Measurements from ENCODE around the gene MICALL1.

MICALL1 gene

DNA sequence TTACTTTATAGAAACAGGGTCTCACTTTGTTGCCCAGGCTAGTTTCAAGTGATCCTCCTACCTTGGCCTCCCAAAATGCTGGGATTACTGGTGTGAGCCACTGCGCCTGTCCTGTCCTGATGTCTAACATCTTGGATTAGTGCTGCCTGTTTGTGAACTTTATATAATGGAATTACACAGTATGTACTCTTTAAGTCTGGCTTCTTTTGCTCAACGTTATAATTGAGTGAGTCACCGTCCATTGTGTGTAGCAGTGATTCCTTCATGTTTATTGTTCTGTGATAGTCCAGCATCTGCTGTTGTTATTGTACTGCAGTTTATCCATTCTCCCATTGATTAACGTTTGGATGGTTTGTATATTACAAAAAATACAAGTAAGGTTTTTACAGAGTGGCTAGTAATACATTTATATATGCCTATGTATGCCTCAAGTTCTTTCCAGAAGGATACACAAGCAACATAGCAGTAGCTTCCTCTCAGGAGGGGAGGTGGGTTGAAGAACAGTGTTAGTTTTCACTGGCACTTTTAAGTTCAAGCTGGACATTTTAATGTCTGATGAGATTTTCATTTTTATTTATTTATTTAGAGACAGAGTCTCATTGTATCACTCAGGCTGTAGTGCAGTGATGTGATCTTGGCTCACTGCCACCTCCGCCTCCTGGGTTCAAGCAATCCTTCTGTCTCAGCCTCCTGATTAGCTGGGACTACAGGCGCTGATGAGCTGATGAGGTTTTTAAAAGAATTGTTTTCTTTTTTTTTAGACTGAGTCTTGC, 25.2 kb upstream of the MICALL1 start:
- TF ChIP-seq, protein P1, sequence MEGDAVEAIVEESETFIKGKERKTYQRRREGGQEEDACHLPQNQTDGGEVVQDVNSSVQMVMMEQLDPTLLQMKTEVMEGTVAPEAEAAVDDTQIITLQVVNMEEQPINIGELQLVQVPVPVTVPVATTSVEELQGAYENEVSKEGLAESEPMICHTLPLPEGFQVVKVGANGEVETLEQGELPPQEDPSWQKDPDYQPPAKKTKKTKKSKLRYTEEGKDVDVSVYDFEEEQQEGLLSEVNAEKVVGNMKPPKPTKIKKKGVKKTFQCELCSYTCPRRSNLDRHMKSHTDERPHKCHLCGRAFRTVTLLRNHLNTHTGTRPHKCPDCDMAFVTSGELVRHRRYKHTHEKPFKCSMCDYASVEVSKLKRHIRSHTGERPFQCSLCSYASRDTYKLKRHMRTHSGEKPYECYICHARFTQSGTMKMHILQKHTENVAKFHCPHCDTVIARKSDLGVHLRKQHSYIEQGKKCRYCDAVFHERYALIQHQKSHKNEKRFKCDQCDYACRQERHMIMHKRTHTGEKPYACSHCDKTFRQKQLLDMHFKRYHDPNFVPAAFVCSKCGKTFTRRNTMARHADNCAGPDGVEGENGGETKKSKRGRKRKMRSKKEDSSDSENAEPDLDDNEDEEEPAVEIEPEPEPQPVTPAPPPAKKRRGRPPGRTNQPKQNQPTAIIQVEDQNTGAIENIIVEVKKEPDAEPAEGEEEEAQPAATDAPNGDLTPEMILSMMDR (IDR thresholded peaks at IDR 0.05; ENCODE audit: low read depth, low read length, missing control alignments): no peak
- no peak overlapping the region for H3K4me3 ChIP-seq (ENCODE audit: low read depth, low read length)
- DNase-seq (ENCODE audit: low read depth): peak; percentile 50
- in situ Hi-C loops (cut with HindIII; ENCODE audit: low sequenced_read_pairs): no loop called here

DNA sequence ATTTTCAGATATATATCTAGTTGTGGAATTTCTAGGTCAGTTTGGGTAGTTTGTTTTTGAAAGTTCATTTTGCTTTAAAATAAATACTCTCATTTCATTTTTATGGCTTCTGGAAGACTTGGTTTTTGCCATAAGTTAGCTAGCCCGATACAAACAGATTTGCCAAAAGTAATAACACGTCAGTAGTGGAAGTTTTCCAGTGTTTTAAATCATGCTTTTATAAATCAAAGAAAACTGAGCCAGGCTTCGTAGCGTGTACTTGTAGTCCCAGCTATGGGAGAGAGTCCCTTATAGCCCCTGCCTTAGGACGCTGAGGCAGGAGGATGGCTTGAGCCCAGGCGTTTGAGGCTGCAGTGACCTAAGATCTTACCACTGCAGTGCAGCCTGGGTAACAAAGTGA, 21.7 kb upstream of the MICALL1 start:
- TF ChIP-seq, protein P1 (IDR thresholded peaks at IDR 0.05; ENCODE audit: low read depth, low read length, missing control alignments): no peak
- no peak for DNase-seq (ENCODE audit: low read depth)
- no peak overlapping the region for H3K4me3 ChIP-seq (ENCODE audit: low read depth, low read length)
- in situ Hi-C loops (cut with HindIII; ENCODE audit: low sequenced_read_pairs): no loop called here

DNA sequence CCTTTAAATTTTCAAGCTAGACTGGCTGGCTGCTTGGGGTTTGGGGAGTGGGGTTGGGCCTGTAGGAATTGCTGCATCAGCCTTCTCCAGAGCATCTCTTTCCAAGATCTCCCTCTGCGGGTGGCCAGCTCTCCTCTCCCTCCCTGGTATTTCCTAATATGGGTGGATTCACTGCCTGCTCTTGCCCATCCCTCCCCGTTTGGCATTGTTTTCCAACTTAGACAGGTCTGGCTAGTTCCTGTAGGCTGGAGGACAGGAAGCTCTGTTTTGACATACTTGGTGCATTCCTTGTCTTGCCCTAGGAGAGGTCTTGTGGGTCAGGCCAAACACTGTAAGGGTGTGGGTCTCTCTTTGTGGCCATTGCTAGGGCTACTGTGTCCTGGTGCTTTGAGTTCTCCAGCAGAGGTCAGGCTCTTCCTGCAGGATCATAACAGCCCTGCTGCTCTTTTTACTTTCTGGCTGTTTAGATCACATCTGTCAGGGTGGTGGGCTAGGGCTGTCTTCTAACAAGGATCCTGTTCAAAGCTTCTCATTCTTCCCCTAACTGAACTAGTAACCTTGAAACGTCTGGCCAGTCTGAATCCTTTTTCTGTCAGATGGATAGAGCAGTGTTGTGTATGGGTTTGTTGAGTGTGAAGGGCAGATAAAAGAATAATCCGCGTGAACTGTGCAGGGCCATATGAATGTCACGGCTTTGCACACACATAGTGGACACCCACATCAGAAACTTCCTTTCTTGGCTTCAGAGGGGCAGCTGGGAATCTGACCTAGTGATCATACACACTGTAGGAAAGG, 18.3 kb upstream of the MICALL1 start:
- peak; percentile 77 for DNase-seq (ENCODE audit: low read depth)
- TF ChIP-seq, protein P1 (IDR thresholded peaks at IDR 0.05; ENCODE audit: low read depth, low read length, missing control alignments): peak; percentile 84
- in situ Hi-C loops (cut with HindIII; ENCODE audit: low sequenced_read_pairs): no loop called here
- H3K4me3 ChIP-seq (ENCODE audit: low read depth, low read length): no peak overlapping the region

DNA sequence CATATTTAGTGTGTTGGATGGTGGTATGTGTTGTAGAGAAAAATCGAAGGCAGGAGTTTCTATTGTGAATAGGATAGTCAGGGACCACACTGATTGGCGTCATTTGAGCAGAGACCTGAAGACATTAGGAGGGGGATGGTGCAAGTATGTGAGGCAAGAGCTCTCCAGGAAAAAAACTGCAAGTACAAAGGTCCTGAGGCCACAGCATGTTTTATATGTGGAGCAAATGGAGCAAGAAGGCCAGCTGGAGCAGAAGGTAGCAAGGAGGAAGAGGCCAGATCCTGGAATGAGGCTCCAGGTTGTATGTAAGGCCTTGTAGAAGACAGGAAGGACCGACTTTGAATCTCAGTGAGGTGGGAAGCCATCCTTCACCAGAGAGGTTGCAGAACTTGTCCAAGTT, 14.2 kb upstream of the MICALL1 start:
- DNase-seq (ENCODE audit: low read depth): no peak
- no peak overlapping the region for H3K4me3 ChIP-seq (ENCODE audit: low read depth, low read length)
- TF ChIP-seq, protein P1 (IDR thresholded peaks at IDR 0.05; ENCODE audit: low read depth, low read length, missing control alignments): no peak
- in situ Hi-C loops (cut with HindIII; ENCODE audit: low sequenced_read_pairs): no loop called here

DNA sequence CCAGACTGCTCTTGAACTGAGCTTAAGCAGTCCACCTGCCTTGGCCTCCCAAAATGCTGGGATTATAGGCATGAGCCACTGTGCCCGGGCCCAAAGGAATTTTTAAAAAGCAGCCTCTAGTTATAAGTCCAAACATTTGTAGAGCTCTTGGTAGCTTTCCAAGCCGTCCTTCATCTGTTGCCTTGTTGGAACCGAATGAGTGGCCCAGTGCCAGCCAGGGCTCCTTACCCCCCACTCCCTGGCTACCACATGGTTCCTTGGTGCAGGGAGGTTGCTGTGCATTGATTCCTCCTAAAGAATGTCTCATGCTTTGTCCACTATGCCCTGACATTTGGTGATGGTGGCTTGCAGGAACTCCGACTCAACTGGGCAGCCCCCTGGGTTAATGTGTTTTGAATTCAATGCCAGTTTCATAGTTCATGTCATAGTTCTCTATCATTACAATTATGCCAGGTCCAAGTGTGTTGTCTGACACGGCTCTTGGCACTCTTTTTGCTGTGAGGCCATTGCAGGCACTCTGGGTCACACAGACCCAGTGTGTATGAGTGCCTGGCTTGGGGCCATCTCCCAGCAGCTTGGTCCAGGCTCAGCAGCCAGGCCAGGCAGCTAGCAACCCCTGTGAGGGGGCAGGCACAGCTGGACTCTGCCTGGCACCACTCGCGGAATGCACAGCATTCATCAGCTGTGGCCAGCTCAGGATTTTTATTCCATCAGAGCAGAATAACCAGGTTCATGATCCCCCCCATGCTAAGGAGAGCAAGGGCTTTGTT, 13.3 kb upstream of the MICALL1 start:
- in situ Hi-C loops (cut with HindIII; ENCODE audit: low sequenced_read_pairs): no loop called here
- TF ChIP-seq, protein P1 (IDR thresholded peaks at IDR 0.05; ENCODE audit: low read depth, low read length, missing control alignments): no peak
- H3K4me3 ChIP-seq (ENCODE audit: low read depth, low read length): no peak overlapping the region

DNA sequence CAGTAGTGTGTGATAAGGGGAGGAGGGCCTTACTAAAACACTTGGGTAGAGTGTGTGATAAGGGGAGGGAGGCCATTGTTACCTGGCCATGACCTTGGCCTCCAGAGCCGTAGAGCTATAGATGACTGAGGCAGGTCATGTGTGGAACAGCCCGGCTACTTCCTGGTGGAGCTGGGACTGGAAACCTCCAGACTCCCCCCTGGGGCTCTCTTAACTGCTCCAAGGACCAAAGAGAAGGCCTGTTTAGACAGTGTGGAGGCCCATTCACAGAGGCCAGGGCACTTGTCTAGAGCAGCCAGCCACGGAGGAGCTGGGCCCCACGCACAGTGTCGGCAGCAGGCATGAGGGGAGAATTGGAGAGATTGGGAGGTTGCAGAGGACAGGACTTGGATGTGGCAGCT, 12.5 kb upstream of the MICALL1 start:
- no peak overlapping the region for H3K4me3 ChIP-seq (ENCODE audit: low read depth, low read length)
- no peak for DNase-seq (ENCODE audit: low read depth)
- in situ Hi-C loops (cut with HindIII; ENCODE audit: low sequenced_read_pairs): no loop called here
- TF ChIP-seq, protein P1 (IDR thresholded peaks at IDR 0.05; ENCODE audit: low read depth, low read length, missing control alignments): no peak

More for the DNA sequence above, 13.3 kb upstream of the MICALL1 start:
- no peak for DNase-seq (ENCODE audit: low read depth)
